Adipocyte (in vitro differentiated cells): ENCODE data around the gene KRTAP10-2.
"Not testable (repeated sequence)": the region's sequence is repeated elsewhere in the genome, so short reads cannot be mapped to it uniquely, and the experiment has no call there.

Experiments
- DNase-seq: peaks from one replicate; pipeline ENCODE4 v3.0.0-alpha.2; 2015; ENCODE audit warnings: low read depth
- H3K27me3 ChIP-seq: replicated peaks from 2 replicates; pipeline ENCODE4 v1.7.0; 2013; ENCODE audit warnings: mild to moderate bottlenecking, low read length, moderate library complexity; ENCODE audit not compliant: control insufficient read depth, insufficient read depth
- H3K36me3 ChIP-seq: 2 replicates; pipeline ENCODE4 v1.7.0; 2013; ENCODE audit warnings: low read length, mild to moderate bottlenecking, moderate library complexity; ENCODE audit not compliant: control insufficient read depth, insufficient read depth, severe bottlenecking
- H3K4me1 ChIP-seq: 2 replicates; pipeline ENCODE4 v1.7.0; 2013; ENCODE audit warnings: mild to moderate bottlenecking, low read length, moderate library complexity; ENCODE audit not compliant: control insufficient read depth, insufficient read depth
- H3K4me3 ChIP-seq: 2 replicates; pipeline ENCODE4 v1.7.0; 2013; ENCODE audit warnings: mild to moderate bottlenecking, low read length, moderate library complexity
- H3K9ac ChIP-seq: 2 replicates; pipeline ENCODE4 v1.7.0; 2013; ENCODE audit warnings: mild to moderate bottlenecking, low read length, moderate library complexity
- H3K9me3 ChIP-seq: 2 replicates; pipeline ENCODE4 v1.7.0; 2013; ENCODE audit warnings: mild to moderate bottlenecking, low read length, moderate library complexity; ENCODE audit not compliant: control insufficient read depth

KRTAP10-2 gene

DNA sequence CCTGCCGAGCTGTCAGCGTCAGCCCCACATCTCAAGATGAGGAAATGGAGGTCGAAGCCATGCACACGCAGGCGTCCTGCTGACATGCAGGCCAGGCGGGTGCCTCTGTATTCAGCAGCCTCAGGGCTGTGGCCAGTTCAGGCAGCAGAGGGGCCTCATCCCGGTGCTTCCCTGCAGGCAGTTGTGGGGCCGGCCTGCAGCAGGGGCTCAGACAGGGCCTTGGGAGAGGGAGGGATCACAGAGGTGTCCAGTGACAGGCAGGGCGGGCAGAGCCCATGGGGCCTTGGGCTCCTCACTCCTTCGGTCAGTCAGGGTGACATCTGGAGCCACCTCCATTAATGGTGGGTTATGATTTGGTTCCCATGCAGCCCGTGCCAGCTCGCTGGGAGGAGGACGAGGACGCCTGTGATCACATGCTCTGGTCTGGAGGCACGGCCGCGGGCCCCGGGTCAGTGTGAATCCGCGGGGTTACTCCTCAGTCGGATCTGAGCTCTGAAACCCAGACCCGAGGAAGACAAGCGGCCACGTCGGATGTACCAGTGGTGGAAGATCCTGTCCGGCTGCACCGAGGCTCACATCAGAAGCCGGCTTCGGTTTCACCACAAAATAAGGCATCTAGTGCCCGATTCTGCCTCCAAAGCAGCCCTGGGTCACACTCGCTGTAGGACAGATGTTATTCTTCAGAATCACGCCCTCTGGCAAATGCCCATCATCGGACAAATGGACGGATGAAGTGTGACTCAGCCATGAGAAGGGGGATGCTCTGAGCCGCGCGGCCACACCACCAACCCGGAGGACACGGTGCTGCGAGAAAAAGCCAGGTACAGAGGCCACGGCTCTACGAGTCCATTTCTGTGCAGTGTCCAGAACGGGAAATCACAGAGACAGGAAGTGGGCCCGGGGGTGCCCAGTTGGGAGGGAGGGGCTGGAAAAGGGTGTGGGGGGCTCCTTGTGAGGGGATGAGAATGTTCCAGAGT lies 44.7 kb downstream of the KRTAP10-2 start:
- Histone ChIP-seq H3K4me3 (no peak overlapping the region), H3K27me3 (peaks cover 19% of the 10 kb centered on the region), H3K9ac (no peak overlapping the region), H3K9me3 (no peaks in the 10 kb centered on the region), H3K4me1 (no peaks in the 10 kb centered on the region), H3K36me3 (no peaks in the 10 kb centered on the region)
- no peak for DNase-seq

DNA sequence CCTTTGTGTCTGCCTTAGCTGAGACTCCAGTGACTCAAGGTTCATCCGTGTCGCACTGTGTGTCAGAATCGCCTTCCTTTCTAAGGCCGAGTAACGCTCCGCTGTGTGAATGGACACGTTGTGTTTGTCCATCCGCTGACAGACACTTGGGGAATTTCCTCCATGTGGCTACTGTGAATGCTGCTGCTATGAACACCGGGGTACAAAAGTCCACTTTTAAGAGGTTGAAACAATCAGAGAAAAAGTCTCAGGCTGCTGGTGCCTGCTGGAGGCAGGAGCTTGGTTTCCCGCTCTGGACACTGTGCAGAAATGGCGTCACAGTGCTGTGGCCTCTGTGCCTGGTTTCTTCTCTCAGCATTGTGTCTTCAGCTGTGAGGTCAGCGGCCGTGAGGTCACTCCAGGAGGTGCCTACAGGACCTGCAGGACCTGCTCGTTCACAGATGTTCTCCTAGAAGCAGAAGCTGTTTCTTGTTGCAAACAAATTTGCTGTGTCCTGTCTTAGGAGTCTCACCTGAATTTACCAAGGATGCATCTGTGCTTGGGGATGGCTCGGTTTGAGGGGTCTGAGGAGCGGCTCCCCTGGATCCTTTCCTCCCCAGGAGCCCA lies 45.5 kb downstream of the KRTAP10-2 start:
- Histone ChIP-seq H3K27me3 (peaks cover 17% of the 10 kb centered on the region), H3K9ac (no peak overlapping the region), H3K4me1 (no peaks in the 10 kb centered on the region), H3K9me3 (no peaks in the 10 kb centered on the region), H3K4me3 (no peak overlapping the region), H3K36me3 (no peaks in the 10 kb centered on the region)
- DNase-seq = no peak

- Histone ChIP-seq H3K4me3 (no peak overlapping the region), H3K36me3 (no peaks in the 10 kb centered on the region), H3K27me3 (peaks cover 16% of the 10 kb centered on the region), H3K9ac (no peak overlapping the region), H3K4me1 (no peaks in the 10 kb centered on the region), H3K9me3 (no peaks in the 10 kb centered on the region)
- no peak for DNase-seq
These were observed 47.4 kb downstream of the KRTAP10-2 start for GRCh38 chr21:44503901-44504399.

DNA sequence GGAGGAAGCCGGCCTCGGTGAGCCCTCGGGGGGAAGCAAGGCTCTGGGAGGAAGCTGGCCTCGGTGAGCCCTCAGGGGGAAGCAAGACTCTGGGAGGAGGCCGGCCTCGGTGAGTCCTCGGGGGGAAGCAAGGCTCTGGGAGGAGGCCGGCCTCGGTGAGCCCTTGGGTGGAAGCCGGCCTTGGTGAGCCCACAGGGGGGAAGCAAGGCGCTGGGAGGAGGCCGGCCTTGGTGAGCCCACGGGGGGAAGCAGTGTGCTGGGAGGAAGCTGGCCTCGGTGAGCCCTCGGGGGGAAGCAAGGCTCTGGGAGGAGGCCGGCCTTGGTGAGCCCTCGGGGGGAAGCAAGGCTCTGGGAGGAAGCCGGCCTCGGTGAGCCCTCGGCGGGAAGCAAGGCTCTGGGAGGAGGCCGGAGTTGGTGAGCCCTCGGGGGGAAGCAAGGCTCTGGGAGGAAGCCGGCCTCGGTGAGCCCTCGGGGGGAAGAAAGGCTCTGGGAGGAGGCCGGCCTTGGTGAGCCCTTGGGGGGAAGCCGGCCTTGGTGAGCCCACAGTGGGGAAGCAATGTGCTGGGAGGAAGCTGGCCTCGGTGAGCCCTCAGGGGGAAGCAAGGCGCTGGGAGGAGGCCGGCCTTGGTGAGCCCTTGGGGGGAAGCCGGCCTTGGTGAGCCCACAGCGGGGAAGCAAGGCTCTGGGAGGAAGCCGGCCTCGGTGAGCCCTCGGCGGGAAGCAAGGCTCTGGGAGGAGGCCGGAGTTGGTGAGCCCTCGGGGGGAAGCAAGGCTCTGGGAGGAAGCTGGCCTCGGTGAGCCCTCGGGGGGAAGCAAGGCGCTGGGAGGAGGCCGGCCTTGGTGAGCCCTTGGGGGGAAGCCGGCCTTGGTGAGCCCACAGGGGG lies 48.1 kb downstream of the KRTAP10-2 start:
- not testable (repeated sequence) for H3K4me1 ChIP-seq, H3K27me3 ChIP-seq, H3K4me3 ChIP-seq, H3K9me3 ChIP-seq, H3K36me3 ChIP-seq, DNase-seq, H3K9ac ChIP-seq

- Histone ChIP-seq H3K9ac (no peak overlapping the region), H3K36me3 (no peaks in the 10 kb centered on the region), H3K27me3 (peaks cover 8% of the 10 kb centered on the region), H3K4me3 (no peak overlapping the region), H3K9me3 (no peaks in the 10 kb centered on the region), H3K4me1 (peaks cover 9% of the 10 kb centered on the region)
- no peak for DNase-seq
These were observed 48.9 kb downstream of the KRTAP10-2 start for GRCh38 chr21:44502171-44502958.
